Left cardiac atrium (tissue), 4 donors: ENCODE measurements around the gene LTBP1. TPM values are rescaled to one million over a fixed set of nuclear protein-coding genes. Genes with fewer than 3 reads are reported as not detected.
"Not testable (repeated sequence)": the region's sequence is repeated elsewhere in the genome, so short reads cannot be mapped to it uniquely, and the experiment has no call there.

Experiments used
- ATAC-seq, 2 donors: fragments of 200-7000 bp; cut with Tn5 transposase; one replicate each; pipeline ENCODE4 v1.9.1; 2020; ENCODE audit warnings: mild to moderate bottlenecking in 2 of 2, moderate library complexity in 2 of 2
- DNase-seq: peaks from one replicate; pipeline ENCODE4 v3.0.0-alpha.2; 2020
- intact Hi-C, 2 donors: fragments of 100-400 bp; cut with DNase I; formaldehyde crosslinking; loops; one replicate each; pipeline versions ENCODE4 v1.14.1 to v1.15.1; 2022 to 2023
- total RNA-seq, 2 donors: library from RNA; stranded (reverse); fragmentation: NEBNext Ultra II Directional; extraction: Animal tissue kit (Norgen Biotek cat#: 25700); gene quantifications; one replicate each; pipeline ENCODE4 v1.2.1, GENCODE V29; 2021
- donor health status: DM: no; HTN: yes; CAD: no.
- donor health status: DM: no; HTN: yes; CAD: no; lungs with severe emphysema.
- donor health status: DM: yes; HTN: yes; CAD: no.
- donor health status: Dilated cardiomyopathy.

Gene LTBP1
- total RNA-seq, 2 donors from 2014 or later, result 121 to 160 TPM

- ATAC-seq (no peak), DNase-seq (no peak)
- intact Hi-C loops, result no loop called here
These were observed 437.3 kb downstream of the LTBP1 start for GRCh38 chr2:33383855-33384598.

- intact Hi-C loops, result no loop called here
- ATAC-seq (peak in 1 of 2 donors; percentile 18), DNase-seq (no peak)
These were observed 437.8 kb downstream of the LTBP1 start for GRCh38 chr2:33384599-33384961.

DNA sequence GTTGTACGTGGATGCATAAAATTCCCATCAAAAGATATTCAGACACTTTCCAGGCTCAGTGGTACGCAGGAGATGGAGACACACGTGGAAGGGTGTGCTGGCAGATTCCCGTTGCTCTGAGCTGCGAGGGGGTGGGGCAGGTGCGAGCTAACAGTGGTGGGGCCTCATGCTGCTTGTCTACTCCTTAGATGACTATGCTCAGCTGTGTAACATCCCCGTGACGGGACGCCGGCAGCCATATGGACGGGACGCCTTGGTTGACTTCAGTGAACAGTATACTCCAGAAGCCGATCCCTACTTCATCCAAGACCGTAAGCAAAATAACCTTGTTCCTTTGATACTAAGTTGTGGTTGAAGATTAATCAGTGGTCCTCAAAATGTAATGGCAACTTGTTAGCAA, 442.2 kb downstream of the LTBP1 start:
- DNase-seq, result no peak
- intact Hi-C loops, result no loop called here
- no peak for ATAC-seq

GRCh38 chr2:33389695-33390094, 442.9 kb downstream of the LTBP1 start:
- DNase-seq, intact Hi-C loops, ATAC-seq: not testable (repeated sequence)

- no peak for DNase-seq
- intact Hi-C loops, result no loop called here
- ATAC-seq, result peak in 1 of 2 donors; percentile 61
These were observed 444.9 kb downstream of the LTBP1 start for GRCh38 chr2:33391529-33392255.

GRCh38 chr2:33392366-33392765, 445.6 kb downstream of the LTBP1 start:
- DNase-seq, result no peak
- ATAC-seq, result no peak
- intact Hi-C loops, result no loop called here

DNA sequence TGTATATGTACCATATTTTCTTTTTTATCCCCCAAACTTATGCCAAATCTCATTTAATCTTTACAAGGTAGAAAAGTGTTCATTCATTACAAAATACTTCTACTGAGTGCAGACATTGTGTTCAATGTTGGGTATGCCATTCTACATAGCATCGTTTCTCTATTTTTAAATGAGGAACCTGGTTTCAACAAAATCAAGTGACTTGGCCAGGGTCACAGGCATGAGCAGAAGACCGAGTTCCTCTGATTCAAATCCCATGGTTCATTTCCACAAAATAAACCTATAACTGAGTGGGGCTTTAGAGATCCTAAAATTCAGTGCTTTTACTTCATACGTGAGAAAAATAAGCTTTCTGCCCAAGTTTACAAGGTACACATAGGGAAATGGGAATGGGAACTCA, 448.3 kb downstream of the LTBP1 start:
- DNase-seq, result no peak
- no peak for ATAC-seq
- intact Hi-C loops, result no loop called here

DNA sequence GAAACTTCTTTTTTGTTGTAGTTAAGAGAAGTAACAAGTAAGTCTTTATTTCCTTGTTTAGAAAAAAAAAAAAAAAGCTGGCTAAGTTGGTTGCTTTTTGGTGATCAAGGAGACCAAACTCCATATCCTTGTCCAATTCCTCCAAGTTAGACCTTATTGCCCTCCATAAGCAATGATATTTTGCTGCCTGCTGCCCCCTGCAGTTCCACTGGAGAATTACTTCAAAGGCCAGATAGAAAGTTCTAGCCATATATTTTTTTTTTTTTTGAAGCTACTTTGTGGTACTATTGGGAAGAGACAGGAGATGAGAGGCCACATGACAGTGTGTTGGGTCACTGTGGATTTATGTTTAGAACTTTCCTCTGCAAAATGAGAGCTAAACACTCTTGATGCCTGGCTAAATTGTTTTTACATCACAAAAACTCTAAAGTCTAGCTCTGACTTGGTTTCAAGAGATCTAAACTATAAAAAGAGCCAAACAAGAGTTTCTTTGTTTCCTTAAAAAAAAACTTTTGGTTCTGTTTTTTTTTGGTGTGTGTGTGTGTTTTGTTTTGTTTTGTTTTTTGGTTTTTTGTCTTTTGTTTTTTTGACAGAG, 449.0 kb downstream of the LTBP1 start:
- intact Hi-C loops, result no loop called here
- DNase-seq, result no peak

DNA sequence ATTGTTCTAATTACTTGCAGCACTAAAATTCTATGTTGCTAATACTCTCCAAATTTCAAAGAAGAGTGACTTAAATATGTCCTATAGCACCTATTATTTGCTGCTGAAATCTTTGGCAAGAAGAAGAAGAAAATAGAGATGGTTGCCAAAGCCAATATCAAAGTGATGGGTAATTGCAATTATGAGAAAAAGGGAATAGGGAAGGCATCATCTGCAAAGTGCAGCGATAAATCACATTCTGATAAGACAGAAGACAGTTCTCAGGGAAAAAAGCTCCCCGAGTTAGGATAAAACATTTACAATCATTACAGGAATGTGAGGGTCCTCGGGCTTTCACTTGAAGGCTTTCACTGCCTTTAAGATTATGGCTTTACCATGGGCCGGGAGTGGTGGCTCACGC, 457.6 kb downstream of the LTBP1 start:
- intact Hi-C loops, result no loop called here
- DNase-seq (no peak), ATAC-seq (no peak)

More for the DNA sequence above, 449.0 kb downstream of the LTBP1 start:
- ATAC-seq, result peak; percentile 21 to 49

DNA sequence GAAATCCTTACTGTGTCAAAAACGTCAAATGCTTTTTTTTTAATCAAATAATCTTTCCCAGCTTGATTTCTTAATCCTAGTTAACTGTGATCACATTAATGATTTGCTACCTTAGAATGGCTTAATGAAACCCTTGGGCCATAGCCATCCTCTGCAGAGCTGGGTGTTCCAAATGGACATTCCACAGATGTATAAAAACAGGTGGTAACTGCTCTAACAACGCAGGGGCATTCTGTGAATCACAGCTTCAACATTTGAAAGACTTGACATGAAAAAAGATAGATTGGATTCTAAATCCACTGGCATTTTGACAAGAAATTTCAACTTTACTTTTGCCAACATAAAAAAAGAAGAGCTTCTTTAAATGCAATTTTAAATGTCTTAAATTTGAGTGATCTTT, 459.9 kb downstream of the LTBP1 start:
- intact Hi-C loops, result no loop called here

GRCh38 chr2:33408109-33408508, 461.4 kb downstream of the LTBP1 start:
- intact Hi-C loops, result no loop called here
- DNase-seq (no peak), ATAC-seq (no peak)

More for the DNA sequence above, 459.9 kb downstream of the LTBP1 start:
- ATAC-seq (no peak), DNase-seq (no peak)

DNA sequence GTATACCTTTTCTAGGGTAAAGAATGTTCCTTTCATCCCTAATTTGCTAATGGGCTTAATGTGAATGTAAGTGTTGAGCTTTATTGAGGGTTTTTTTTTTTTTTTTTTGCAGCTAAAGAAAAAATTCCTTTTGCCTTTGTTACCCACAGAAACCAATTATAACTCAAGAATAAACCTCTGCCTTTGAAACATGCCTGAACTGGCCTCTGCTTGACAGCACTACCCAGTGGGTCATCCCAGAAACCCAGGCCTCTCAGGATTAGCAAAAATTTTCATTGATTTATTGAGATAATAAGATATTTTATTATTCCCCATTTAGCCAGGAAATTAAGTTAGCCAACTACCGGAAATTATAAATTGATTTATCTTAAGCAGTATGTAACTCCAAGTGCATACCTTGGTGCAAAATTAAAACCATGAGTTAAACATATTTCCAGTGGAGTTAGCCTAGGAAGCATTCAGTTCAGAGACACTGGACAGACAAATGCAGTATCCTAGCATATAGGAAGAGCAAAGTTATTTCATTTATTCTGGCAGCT, 462.7 kb downstream of the LTBP1 start:
- ATAC-seq, result no peak
- intact Hi-C loops, result no loop called here
- no peak for DNase-seq

- ATAC-seq, result no peak
- DNase-seq, result no peak
- intact Hi-C loops, result loop anchor here in 1 of 2 donors (5.0 kb wide), 1 partner anchor 171 kb away; no protein-coding TSS in a partner anchor
These were observed 465.0 kb downstream of the LTBP1 start for GRCh38 chr2:33411765-33412164.

DNA sequence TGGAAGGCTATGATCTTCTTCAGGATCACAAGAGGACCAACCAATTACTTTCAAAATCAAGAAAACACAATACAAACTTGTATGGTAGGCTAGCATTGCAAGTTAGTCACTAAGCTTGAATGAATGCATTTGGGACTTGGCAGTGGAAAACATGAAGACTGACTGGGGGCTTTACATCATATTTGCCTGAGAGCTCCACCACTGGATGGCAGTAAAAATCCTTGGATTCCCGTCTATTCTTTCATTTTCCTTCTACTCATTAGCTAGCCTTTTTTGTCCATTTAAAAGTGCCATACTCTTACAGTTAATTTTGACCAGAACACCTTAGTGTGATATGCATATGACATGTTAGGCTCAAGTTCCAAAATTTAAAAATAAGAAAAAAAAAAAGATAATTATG, 466.2 kb downstream of the LTBP1 start:
- ATAC-seq (peak; percentile 36 to 53), DNase-seq (no peak)
- intact Hi-C loops, result loop anchor here in 1 of 2 donors (5.0 kb wide), 1 partner anchor 169 kb away; no protein-coding TSS in a partner anchor

GRCh38 chr2:33419581-33420200, 472.9 kb downstream of the LTBP1 start:
- ATAC-seq, result no peak
- intact Hi-C loops, result no loop called here

GRCh38 chr2:33420726-33421125, 474.0 kb downstream of the LTBP1 start:
- DNase-seq (no peak), ATAC-seq (no peak)
- intact Hi-C loops, result no loop called here

More at GRCh38 chr2:33419581-33420200, 472.9 kb downstream of the LTBP1 start:
- DNase-seq, result no peak

GRCh38 chr2:33421820-33422219, 475.1 kb downstream of the LTBP1 start:
- ATAC-seq, result no peak
- intact Hi-C loops, result no loop called here
- DNase-seq, result no peak

- DNase-seq, result no peak
- intact Hi-C loops, result no loop called here
- no peak for ATAC-seq
These were observed 478.4 kb downstream of the LTBP1 start for GRCh38 chr2:33425161-33425560.

DNA sequence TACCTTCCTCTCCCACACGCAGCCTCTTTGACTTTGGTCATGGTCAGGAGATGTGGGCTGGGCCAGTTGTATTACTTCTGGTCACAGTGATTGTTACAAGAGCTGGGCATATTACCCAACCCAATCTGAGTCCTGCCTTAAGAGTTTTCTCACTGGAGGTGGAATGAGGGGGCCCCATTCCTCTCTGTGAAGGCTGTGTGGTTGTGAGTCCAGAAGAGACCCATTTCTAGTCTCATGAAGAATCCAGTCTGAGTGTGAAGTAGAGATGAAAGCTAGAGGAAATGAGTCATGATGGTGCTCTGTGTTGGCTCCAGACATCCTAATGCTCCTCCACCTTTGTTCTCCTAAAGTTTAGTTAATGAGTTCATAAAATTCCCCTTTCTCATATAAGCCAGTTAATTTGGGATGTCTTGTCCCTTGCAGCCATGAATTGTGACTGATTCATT, 478.9 kb downstream of the LTBP1 start:
- no peak for ATAC-seq
- intact Hi-C loops, result no loop called here
- no peak for DNase-seq
